Peyer's patch (tissue), 4 donors: ENCODE results near the gene ILDR2.

Experiments used
- POLR2A ChIP-seq, 2 donors: fragments of 450-650 bp; IDR thresholded peaks; one replicate each; pipeline ENCODE4 v1.5.1; 2017; ENCODE audit warnings: antibody characterized with exemption in 2 of 2, mild to moderate bottlenecking in 2 of 2, moderate library complexity in 2 of 2
- TF ChIP-seq, protein P1 (sequence below), 6 experiments: fragments of 450-650 bp in 4 of 6; fragments of 200-600 bp in 2 of 6; sonication (generic) in 1 of 6; IDR thresholded peaks; one replicate each; pipeline ENCODE4 v1.5.1; 2017 to 2019; ENCODE audit warnings: antibody characterized with exemption in 6 of 6, mild to moderate bottlenecking in 3 of 6, moderate library complexity in 1 of 6

DNA sequence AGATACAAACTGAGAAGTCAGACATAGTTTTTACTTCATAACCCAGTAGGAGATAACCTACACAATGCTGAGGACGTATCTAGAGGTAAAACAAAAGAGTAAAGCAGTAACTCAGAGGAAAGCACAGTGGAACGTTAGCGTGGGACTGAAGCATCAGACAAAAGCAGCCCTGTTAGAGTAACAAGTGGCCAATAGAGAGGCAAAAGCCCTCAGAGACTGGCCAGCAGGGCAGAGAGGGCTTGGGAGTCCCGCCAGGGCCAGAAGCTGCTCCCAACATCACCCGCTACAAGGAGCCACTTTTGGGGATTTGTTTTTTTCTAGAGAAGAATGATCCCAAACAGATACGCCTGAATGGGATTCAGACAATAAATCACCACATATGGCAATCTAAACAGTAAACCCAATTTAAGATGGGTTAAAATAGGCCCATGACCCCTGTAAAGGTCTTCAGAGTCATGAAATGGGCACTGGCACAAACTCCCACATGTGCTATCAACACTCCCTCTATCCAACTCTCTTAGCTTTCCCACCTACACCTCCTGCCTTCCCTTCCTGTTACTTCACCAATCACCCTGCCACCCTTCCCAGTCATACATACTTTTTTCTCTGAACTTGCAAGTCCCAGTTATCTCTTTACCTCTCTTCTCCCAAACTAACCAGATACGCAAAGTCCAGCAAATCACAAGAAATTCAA lies 116.5 kb downstream of the ILDR2 start:
- TF ChIP-seq, protein P1, sequence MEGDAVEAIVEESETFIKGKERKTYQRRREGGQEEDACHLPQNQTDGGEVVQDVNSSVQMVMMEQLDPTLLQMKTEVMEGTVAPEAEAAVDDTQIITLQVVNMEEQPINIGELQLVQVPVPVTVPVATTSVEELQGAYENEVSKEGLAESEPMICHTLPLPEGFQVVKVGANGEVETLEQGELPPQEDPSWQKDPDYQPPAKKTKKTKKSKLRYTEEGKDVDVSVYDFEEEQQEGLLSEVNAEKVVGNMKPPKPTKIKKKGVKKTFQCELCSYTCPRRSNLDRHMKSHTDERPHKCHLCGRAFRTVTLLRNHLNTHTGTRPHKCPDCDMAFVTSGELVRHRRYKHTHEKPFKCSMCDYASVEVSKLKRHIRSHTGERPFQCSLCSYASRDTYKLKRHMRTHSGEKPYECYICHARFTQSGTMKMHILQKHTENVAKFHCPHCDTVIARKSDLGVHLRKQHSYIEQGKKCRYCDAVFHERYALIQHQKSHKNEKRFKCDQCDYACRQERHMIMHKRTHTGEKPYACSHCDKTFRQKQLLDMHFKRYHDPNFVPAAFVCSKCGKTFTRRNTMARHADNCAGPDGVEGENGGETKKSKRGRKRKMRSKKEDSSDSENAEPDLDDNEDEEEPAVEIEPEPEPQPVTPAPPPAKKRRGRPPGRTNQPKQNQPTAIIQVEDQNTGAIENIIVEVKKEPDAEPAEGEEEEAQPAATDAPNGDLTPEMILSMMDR (IDR thresholded peaks at IDR 0.05): no peak
- TF ChIP-seq POLR2A (IDR thresholded peaks at IDR 0.05): no peak
